IMR-90 (cell line): ENCODE results near the gene SYPL1. TPM values are rescaled to one million over a fixed set of nuclear protein-coding genes. Genes with fewer than 3 reads are reported as not detected.

ENCODE experiments used
- ATAC-seq: fragments of 200-7000 bp; cut with Tn5 transposase; 2 replicates; pipeline ENCODE4 v1.9.1; 2020; ENCODE audit warnings: low read depth, mild to moderate bottlenecking, moderate library complexity
- BruUV-seq: library from RNA; stranded (reverse); fragments of 400-500 nt; replicated peaks from 2 replicates; lab custom pipeline; 2021; lab: Mats Ljungman, UMichigan
- CTCF ChIA-PET: fragments of 300-600 bp; formaldehyde crosslinking; extraction: SDS; loops from one replicate; lab custom pipeline; 2021; ENCODE audit warnings: antibody characterized with exemption; lab: Yijun Ruan, JAX
- POLR2A ChIA-PET: fragments of 300-600 bp; sonication (Branson Sonifier 250); formaldehyde crosslinking; loops from one replicate; lab custom pipeline; 2022; ENCODE audit warnings: antibody characterized with exemption; ENCODE audit not compliant: unreplicated experiment; lab: Charles Lee
- DNase-seq: peaks from one replicate; pipeline ENCODE4 v3.0.0; 2013
- H2AFZ ChIP-seq: replicated peaks from 2 replicates; pipeline ENCODE3; 2013; ENCODE audit warnings: low read length, mild to moderate bottlenecking; ENCODE audit not compliant: poor library complexity
- H2AK5ac ChIP-seq: 2 replicates; pipeline ENCODE4 v1.6.1; 2013; ENCODE audit warnings: low read depth, low read length, inconsistent platforms
- H2AK9ac ChIP-seq: replicated peaks from 2 replicates; pipeline ENCODE3; 2013; ENCODE audit warnings: mild to moderate bottlenecking, low read depth, low read length, moderate library complexity; ENCODE audit not compliant: poor library complexity
- H2BK120ac ChIP-seq: 2 replicates; pipeline ENCODE4 v1.6.1; 2013; ENCODE audit warnings: low read depth, low read length, inconsistent platforms
- H2BK15ac ChIP-seq: 3 replicates; pipeline ENCODE4 v1.6.1; 2013; ENCODE audit warnings: low read depth, low read length, inconsistent platforms
- H2BK20ac ChIP-seq: 2 replicates; pipeline ENCODE4 v1.6.1; 2013; ENCODE audit warnings: low read depth, mild to moderate bottlenecking, inconsistent platforms, low read length, moderate library complexity
- H2BK5ac ChIP-seq: 2 replicates; pipeline ENCODE4 v1.6.1; 2013; ENCODE audit warnings: mild to moderate bottlenecking, low read depth, low read length, inconsistent platforms; ENCODE audit not compliant: poor library complexity, severe bottlenecking
- H3K14ac ChIP-seq: replicated peaks from 2 replicates; pipeline ENCODE4 v1.6.1; 2013; ENCODE audit warnings: low read depth, low read length, inconsistent platforms
- H3K18ac ChIP-seq: 2 replicates; pipeline ENCODE4 v1.6.1; 2013; ENCODE audit warnings: low read depth, low read length, control low read depth
- H3K23ac ChIP-seq: 2 replicates; pipeline ENCODE4 v1.6.1; 2013; ENCODE audit warnings: low read depth, low read length, inconsistent platforms
- H3K27ac ChIP-seq: 2 replicates; pipeline ENCODE4 v1.5.1; 2013; ENCODE audit warnings: mild to moderate bottlenecking, control low read depth, low read length; ENCODE audit not compliant: insufficient read depth
- H3K27me3 ChIP-seq: 2 replicates; pipeline ENCODE4 v1.6.1; 2013; ENCODE audit warnings: low read length; ENCODE audit not compliant: control insufficient read depth, insufficient read depth
- H3K36me3 ChIP-seq: 2 replicates; pipeline ENCODE4 v1.6.1; 2013; ENCODE audit warnings: low read length, mixed read lengths; ENCODE audit not compliant: control insufficient read depth, insufficient read depth
- H3K4ac ChIP-seq: 2 replicates; pipeline ENCODE4 v1.6.1; 2013; ENCODE audit warnings: low read depth, low read length, inconsistent platforms
- H3K4me1 ChIP-seq: 2 replicates; pipeline ENCODE4 v1.6.1; 2013; ENCODE audit warnings: low read length, mixed read lengths; ENCODE audit not compliant: control insufficient read depth, insufficient read depth
- H3K4me2 ChIP-seq: 2 replicates; pipeline ENCODE4 v1.6.1; 2013; ENCODE audit warnings: low read depth, mild to moderate bottlenecking, control low read depth, low read length, moderate library complexity
- H3K4me3 ChIP-seq: 2 replicates; pipeline ENCODE4 v1.5.1; 2013; ENCODE audit warnings: low read depth, mild to moderate bottlenecking, control low read depth, low read length, moderate library complexity; ENCODE audit not compliant: insufficient read depth
- H3K56ac ChIP-seq: 2 replicates; pipeline ENCODE4 v1.6.1; 2013; ENCODE audit warnings: low read length, inconsistent platforms; ENCODE audit not compliant: insufficient read depth; ENCODE audit errors: extremely low read depth
- H3K79me1 ChIP-seq, 2 experiments: 2 replicates each; pipeline ENCODE4 v1.6.1; 2013; ENCODE audit warnings: low read length in 2 of 2, inconsistent platforms in 1 of 2, low read depth in 1 of 2
- H3K9ac ChIP-seq: 2 replicates; pipeline ENCODE4 v1.6.1; 2013; ENCODE audit warnings: low read depth, low read length, control low read depth
- H3K9me1 ChIP-seq: 2 replicates; pipeline ENCODE4 v1.6.1; 2013; ENCODE audit warnings: low read length, inconsistent platforms; ENCODE audit not compliant: insufficient read depth
- H3K9me3 ChIP-seq: 2 replicates; pipeline ENCODE4 v1.6.1; 2013; ENCODE audit warnings: low read length; ENCODE audit not compliant: control insufficient read depth, insufficient read depth
- H4K20me1 ChIP-seq: 2 replicates; pipeline ENCODE4 v1.6.1; 2013; ENCODE audit warnings: low read length, inconsistent platforms; ENCODE audit not compliant: insufficient read depth
- H4K5ac ChIP-seq: 2 replicates; pipeline ENCODE4 v1.6.1; 2013; ENCODE audit warnings: mild to moderate bottlenecking, low read depth, low read length, control low read depth
- H4K8ac ChIP-seq, 2 experiments: 2 replicates each; pipeline ENCODE4 v1.6.1; 2013; ENCODE audit warnings: low read depth in 2 of 2, low read length in 2 of 2, control low read depth in 1 of 2, inconsistent platforms in 1 of 2
- H4K91ac ChIP-seq: 2 replicates; pipeline ENCODE4 v1.6.1; 2013; ENCODE audit warnings: low read depth, low read length, inconsistent platforms; ENCODE audit not compliant: insufficient read depth
- CHD1 ChIP-seq: IDR thresholded peaks from 2 replicates; pipeline ENCODE4 v1.6.1; 2012; ENCODE audit warnings: low read depth, low read length, improper control_type of control experiment
- FOS ChIP-seq: fragments of 150-350 bp; IDR thresholded peaks from 2 replicates; pipeline ENCODE4 v1.6.1; 2016; ENCODE audit warnings: low read depth, low read length
- MAZ ChIP-seq: IDR thresholded peaks from 2 replicates; pipeline ENCODE4 v1.6.1; 2012; ENCODE audit warnings: low read depth, mild to moderate bottlenecking, low read length, improper control_type of control experiment, moderate library complexity, borderline replicate concordance
- MXI1 ChIP-seq: IDR thresholded peaks from 2 replicates; pipeline ENCODE4 v1.6.1; 2012; ENCODE audit warnings: low read depth, mild to moderate bottlenecking, low read length, moderate library complexity, borderline replicate concordance
- RCOR1 ChIP-seq: IDR thresholded peaks from 2 replicates; pipeline ENCODE4 v1.6.1; 2012; ENCODE audit warnings: mild to moderate bottlenecking, low read length, improper control_type of control experiment; ENCODE audit not compliant: insufficient replicate concordance
- RFX5 ChIP-seq: IDR thresholded peaks from 2 replicates; pipeline ENCODE4 v1.8.0; 2012; ENCODE audit warnings: low read depth, mild to moderate bottlenecking, low read length, moderate library complexity
- SMC3 ChIP-seq: fragments of 150-350 bp; IDR thresholded peaks from 2 replicates; pipeline ENCODE4 v1.6.1; 2016; ENCODE audit warnings: low read depth, mild to moderate bottlenecking, antibody characterized with exemption, low read length, moderate library complexity
- WGBS, 2 experiments: methylation state at CpG; one replicate each; pipeline versions ENCODE4 v1.1.5 to v1.1.7; 2013; ENCODE audit warnings: missing lambda C conversion rate in 2 of 2; ENCODE audit not compliant: insufficient read length in 1 of 2; ENCODE audit errors: extremely low coverage in 2 of 2; 5-methylcytosine and 5-hydroxymethylcytosine counted together
- dilution Hi-C: fragments of 300-500 bp; cut with HindIII; formaldehyde crosslinking; loops from one replicate; pipeline ENCODE4 v1.14.3; 2018; ENCODE audit warnings: low sequenced_read_pairs; ENCODE audit not compliant: unreplicated experiment
- in situ Hi-C: fragments of 300-500 bp; cut with MboI; formaldehyde crosslinking; loops from 3 replicates; pipeline ENCODE4 v1.14.3; 2019; ENCODE audit warnings: low sequenced_read_pairs, inconsistent platforms, mixed read lengths
- intact Hi-C: fragments of 100-400 bp; cut with micrococcal nuclease; formaldehyde crosslinking; loops from 2 replicates; pipeline ENCODE4 v1.10.0; 2022
- polyA plus RNA-seq, 3 experiments: library from polyadenylated mRNA; depleted of rRNA; stranded (reverse); fragments of >200 nt; gene quantifications; 2 replicates each; pipeline ENCODE4 v1.2.3, GENCODE V29; 2012; ENCODE audit warnings: low replicate concordance in 1 of 3
- total RNA-seq: library from RNA; depleted of rRNA; stranded (reverse); fragments of >200 nt; gene quantifications from 2 replicates; pipeline ENCODE4 v1.2.3, GENCODE V29; 2012
- TF ChIP-seq, protein P1 (sequence below): fragments of 150-350 bp; IDR thresholded peaks from 2 replicates; pipeline ENCODE4 v1.6.1; 2017; ENCODE audit warnings: mild to moderate bottlenecking, antibody characterized with exemption, low read length, low read depth

Gene SYPL1
- total and polyA plus RNA-seq, 2 of the 4 experiments (the other 2 are of a cell fraction) = 19.0 to 45.0 TPM

DNA sequence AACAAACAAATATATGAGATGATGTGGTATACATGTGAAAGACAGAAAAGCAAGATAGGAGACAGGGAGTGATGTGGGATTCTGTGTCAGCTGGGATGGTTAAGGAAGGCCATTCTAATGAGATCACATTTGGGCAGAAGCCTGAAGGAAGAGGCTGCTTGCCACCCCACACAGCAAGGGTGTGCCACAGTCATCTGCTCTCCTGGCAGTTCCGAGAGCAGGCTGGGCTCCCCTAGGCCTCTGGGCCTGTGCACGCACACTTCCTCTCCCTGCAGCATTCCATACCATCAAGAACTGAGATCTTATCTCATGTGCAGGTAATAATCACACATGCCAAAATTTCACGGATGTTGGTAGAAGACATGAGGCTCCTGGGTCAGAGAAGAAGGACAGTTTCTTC is 43.1 kb downstream of the SYPL1 start:
- H3K23ac ChIP-seq = no peak overlapping the region
- no peak overlapping the region for H2BK15ac ChIP-seq
- H4K5ac ChIP-seq = no peak overlapping the region
- no peak overlapping the region for H2AK9ac ChIP-seq
- dilution Hi-C loops = no loop called here
- ChIA-PET CTCF (interaction anchor here (1.1 kb wide), 1 partner anchor 11 kb away, joined by 3 read pairs; no protein-coding TSS in a partner anchor), POLR2A (no interaction called here)
- in situ Hi-C loops = no loop called here
- no peak for DNase-seq
- no peak overlapping the region for H3K14ac ChIP-seq
- WGBS, 2 experiments = no CpG with 5 or more reads among the region's 3 CpGs
- no peak overlapping the region for H3K4me2 ChIP-seq
- no peak for ATAC-seq
- no peaks in the 10 kb centered on the region for H3K36me3 ChIP-seq
- H3K18ac ChIP-seq = no peak overlapping the region
- no peak overlapping the region for H2AFZ ChIP-seq
- H4K91ac ChIP-seq = no peak overlapping the region
- no TSS peak for BruUV-seq
- H3K9ac ChIP-seq = no peak overlapping the region
- peaks cover 8% of the 10 kb centered on the region for H3K9me1 ChIP-seq
- H3K4ac ChIP-seq = no peak overlapping the region
- intact Hi-C loops = loop anchor here (5.0 kb wide), 1 partner anchor 43 kb away; the partner anchor contains the start of gene SYPL1
- H3K79me1 ChIP-seq = no peaks in the 10 kb centered on the region
- H3K4me3 ChIP-seq = no peak overlapping the region
- H2AK5ac ChIP-seq = no peak overlapping the region
- H3K4me1 ChIP-seq = peaks cover 7% of the 10 kb centered on the region; the same call in 1 of the 2 replicates
- H3K27me3 ChIP-seq = peaks cover 4% of the 10 kb centered on the region; the same call in 1 of the 2 replicates
- H4K8ac ChIP-seq = no peak overlapping the region
- TF ChIP-seq, protein P1, sequence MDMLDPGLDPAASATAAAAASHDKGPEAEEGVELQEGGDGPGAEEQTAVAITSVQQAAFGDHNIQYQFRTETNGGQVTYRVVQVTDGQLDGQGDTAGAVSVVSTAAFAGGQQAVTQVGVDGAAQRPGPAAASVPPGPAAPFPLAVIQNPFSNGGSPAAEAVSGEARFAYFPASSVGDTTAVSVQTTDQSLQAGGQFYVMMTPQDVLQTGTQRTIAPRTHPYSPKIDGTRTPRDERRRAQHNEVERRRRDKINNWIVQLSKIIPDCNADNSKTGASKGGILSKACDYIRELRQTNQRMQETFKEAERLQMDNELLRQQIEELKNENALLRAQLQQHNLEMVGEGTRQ = no peak
- TF ChIP-seq CHD1 (no peak), RFX5 (no peak), SMC3 (no peak), MAZ (no peak), MXI1 (no peak), RCOR1 (no peak), FOS (no peak)
- no peak overlapping the region for H2BK20ac ChIP-seq
- H3K56ac ChIP-seq = no peak overlapping the region
- no peak overlapping the region for H2BK120ac ChIP-seq
- no peak overlapping the region for H3K27ac ChIP-seq
- H4K20me1 ChIP-seq = no peaks in the 10 kb centered on the region
- H3K9me3 ChIP-seq = no peaks in the 10 kb centered on the region
- no peak overlapping the region for H2BK5ac ChIP-seq
